ENCODE measurements around the gene PAM16. TPM values are rescaled to one million over a fixed set of nuclear protein-coding genes. Genes with fewer than 3 reads are reported as not detected.

Gene PAM16
- total and polyA plus RNA-seq, 8 donors, result 4.7 to 218 (median 52.1) TPM

GRCh38 chr16:4378161-4378666 is 27.1 kb upstream of the PAM16 start:
- no peaks in the 10 kb centered on the region for H3K27me3 ChIP-seq
- intact Hi-C loops (cut with DNase I; ENCODE audit: low total_unique reads), result no loop called here
- no peak for DNase-seq
- H3K9me3 ChIP-seq, result no peaks in the 10 kb centered on the region
- TF ChIP-seq POLR2AphosphoS5 (IDR thresholded peaks at IDR 0.05) (no peak), EP300 (IDR thresholded peaks at IDR 0.05) (no peak), POLR2A (IDR thresholded peaks at IDR 0.05) (no peak), CTCF (IDR thresholded peaks at IDR 0.05) (no peak)
- H3K4me1 ChIP-seq, result peaks cover 59 to 88% (median 72%) of the 10 kb centered on the region in 4 donors
- H3K36me3 ChIP-seq, result peaks cover 22 to 38% (median 33%) of the 10 kb centered on the region in 4 donors
- no peak overlapping the region for H3K4me3 ChIP-seq
- WGBS, 5 donors, result 61 to 76% (median 69%) methylated on average over 7 to 15 of the region's 15 CpGs
- H3K27ac ChIP-seq, result peak overlapping the region; percentile 15 to 93 (median 86)

- Histone ChIP-seq H3K4me3 (no peak overlapping the region), H3K4me1 (peaks cover 64 to 93% (median 77%) of the 10 kb centered on the region in 4 donors), H3K36me3 (peaks cover 20 to 33% (median 27%) of the 10 kb centered on the region in 4 donors), H3K9me3 (no peaks in the 10 kb centered on the region), H3K27ac (peak overlapping the region; percentile 15 to 93 (median 86)), H3K27me3 (no peaks in the 10 kb centered on the region)
- no peak for TF ChIP-seq POLR2A (IDR thresholded peaks at IDR 0.05)
- TF ChIP-seq POLR2AphosphoS5 (IDR thresholded peaks at IDR 0.05), result no peak
- TF ChIP-seq CTCF (IDR thresholded peaks at IDR 0.05), result no peak
- TF ChIP-seq EP300 (IDR thresholded peaks at IDR 0.05), result no peak
- peak in 1 of 2 donors; percentile 53 for DNase-seq
- intact Hi-C loops (cut with DNase I; ENCODE audit: low total_unique reads), result no loop called here
- 42 to 68% (median 49%) methylated on average over 7 to 12 of the region's 12 CpGs for WGBS, 5 donors
Measured at GRCh38 chr16:4377573-4378154, 26.5 kb upstream of the PAM16 start.

- DNase-seq, result no peak
- peak overlapping the region; percentile 15 to 93 (median 86) for H3K27ac ChIP-seq
- no peaks in the 10 kb centered on the region for H3K27me3 ChIP-seq
- TF ChIP-seq EP300 (IDR thresholded peaks at IDR 0.05), result no peak
- TF ChIP-seq POLR2A (IDR thresholded peaks at IDR 0.05), result no peak
- no peak for TF ChIP-seq CTCF (IDR thresholded peaks at IDR 0.05)
- intact Hi-C loops (cut with DNase I; ENCODE audit: low total_unique reads), result no loop called here
- H3K36me3 ChIP-seq, result peaks cover 14 to 26% (median 21%) of the 10 kb centered on the region in 4 donors
- WGBS, 5 donors, result 35 to 57% (median 47%) methylated on average over 8 to 27 of the region's 27 CpGs
- no peaks in the 10 kb centered on the region for H3K9me3 ChIP-seq
- peak overlapping the region in 2 of 4 donors; percentile 12 to 14 for H3K4me3 ChIP-seq
- peaks cover 71 to 97% (median 84%) of the 10 kb centered on the region in 4 donors for H3K4me1 ChIP-seq
Measured at GRCh38 chr16:4376893-4377572, 25.9 kb upstream of the PAM16 start.

- Histone ChIP-seq H3K9me3 (no peaks in the 10 kb centered on the region), H3K27ac (peak overlapping the region; percentile 50 to 93 (median 86)), H3K4me1 (peaks cover 76 to 95% (median 89%) of the 10 kb centered on the region in 4 donors), H3K27me3 (no peaks in the 10 kb centered on the region), H3K36me3 (peaks cover 8 to 19% (median 14%) of the 10 kb centered on the region in 4 donors), H3K4me3 (peak overlapping the region in 3 of 4 donors; percentile 12 to 14 (median 14))
- peak; percentile 85 to 96 for DNase-seq
- no peak for TF ChIP-seq POLR2A (IDR thresholded peaks at IDR 0.05)
- TF ChIP-seq POLR2AphosphoS5 (IDR thresholded peaks at IDR 0.05), result peak; percentile 35 to 63 (median 46)
- intact Hi-C loops (cut with DNase I; ENCODE audit: low total_unique reads), result no loop called here
- 18 to 51% (median 26%) methylated on average over 4 to 31 of the region's 31 CpGs for WGBS, 5 donors
Measured at GRCh38 chr16:4376126-4376892, 25.2 kb upstream of the PAM16 start.
